Keratinocyte (primary cell): ENCODE measurements around the gene TAP2. TPM values are rescaled to one million over a fixed set of nuclear protein-coding genes. Genes with fewer than 3 reads are reported as not detected.

Experiments
- DNase-seq: peaks from one replicate; pipeline ENCODE4 v3.0.0-alpha.2; 2011; ENCODE audit warnings: low read depth, missing footprints, low spot score
- FAIRE-seq: peaks from 2 replicates; lab custom pipeline; 2011; peaks lifted over from hg19 to GRCh38; lab: Jason Lieb, UNC
- H2AFZ ChIP-seq: 2 replicates; pipeline ENCODE4 v1.6.0; 2012; ENCODE audit warnings: low read length, control low read depth, inconsistent platforms; ENCODE audit not compliant: control insufficient read depth
- H3K27ac ChIP-seq: 2 replicates; pipeline ENCODE4 v1.5.1; 2011; ENCODE audit warnings: low read length; ENCODE audit not compliant: control insufficient read depth, insufficient read depth
- H3K27me3 ChIP-seq: 3 replicates; pipeline ENCODE4 v1.6.0; 2011; ENCODE audit warnings: low read length; ENCODE audit not compliant: control insufficient read depth, insufficient read depth; ENCODE audit errors: extremely low read depth
- H3K36me3 ChIP-seq, 2 experiments: 2 replicates in 1 of 2; 3 replicates in 1 of 2; pipeline ENCODE4 v1.5.1; 2011; ENCODE audit warnings: low read length in 2 of 2, mild to moderate bottlenecking in 1 of 2; ENCODE audit not compliant: control insufficient read depth in 2 of 2, insufficient read depth in 2 of 2; ENCODE audit errors: extremely low read depth in 1 of 2
- H3K4me1 ChIP-seq: 3 replicates; pipeline ENCODE4 v1.5.1; 2011; ENCODE audit warnings: low read length; ENCODE audit not compliant: control insufficient read depth, insufficient read depth; ENCODE audit errors: extremely low read depth
- H3K4me2 ChIP-seq: 3 replicates; pipeline ENCODE4 v1.6.0; 2011; ENCODE audit warnings: low read depth, low read length; ENCODE audit not compliant: control insufficient read depth, insufficient read depth; ENCODE audit errors: extremely low read depth
- H3K4me3 ChIP-seq, 3 experiments: fragments of 200-600 bp in 1 of 3; sonication (generic) in 1 of 3; 2 replicates in 2 of 3; 3 replicates in 1 of 3; pipeline ENCODE4 v1.5.1; 2011 to 2016; ENCODE audit warnings: low read length in 3 of 3, mild to moderate bottlenecking in 3 of 3, control low read depth in 2 of 3, inconsistent platforms in 1 of 3, low read depth in 1 of 3, mixed read lengths in 1 of 3, mixed run types in 1 of 3, moderate library complexity in 1 of 3; ENCODE audit not compliant: control insufficient read depth in 2 of 3, insufficient read depth in 2 of 3; ENCODE audit errors: extremely low read depth in 1 of 3
- H3K79me2 ChIP-seq: 2 replicates; pipeline ENCODE4 v1.6.0; 2012; ENCODE audit warnings: low read length; ENCODE audit not compliant: control insufficient read depth, insufficient read depth
- H3K9ac ChIP-seq: 3 replicates; pipeline ENCODE4 v1.6.0; 2011; ENCODE audit warnings: low read length; ENCODE audit not compliant: control insufficient read depth, insufficient read depth; ENCODE audit errors: extremely low read depth
- H3K9me1 ChIP-seq: 3 replicates; pipeline ENCODE4 v1.6.0; 2011; ENCODE audit warnings: low read length; ENCODE audit not compliant: control insufficient read depth, insufficient read depth; ENCODE audit errors: extremely low read depth
- H3K9me3 ChIP-seq: 2 replicates; pipeline ENCODE4 v1.5.1; 2012; ENCODE audit warnings: low read depth, low read length; ENCODE audit not compliant: control insufficient read depth
- H4K20me1 ChIP-seq: 3 replicates; pipeline ENCODE4 v1.6.0; 2011; ENCODE audit warnings: low read length; ENCODE audit not compliant: control insufficient read depth, insufficient read depth; ENCODE audit errors: extremely low read depth
- CTCF ChIP-seq, 3 experiments: IDR thresholded peaks in 1 of 3; conservative IDR thresholded peaks in 1 of 3; optimal IDR thresholded peaks in 1 of 3; 2 replicates in 2 of 3; 3 replicates in 1 of 3; pipeline versions ENCODE3 to v1.5.1; 2011; ENCODE audit warnings: low read length in 3 of 3, mild to moderate bottlenecking in 3 of 3, moderate library complexity in 2 of 3, control low read depth in 1 of 3, inconsistent platforms in 1 of 3; ENCODE audit not compliant: insufficient read depth in 2 of 3; ENCODE audit errors: extremely low read depth in 1 of 3
- EZH2 ChIP-seq: IDR thresholded peaks from one replicate; pipeline ENCODE4 v1.6.1; 2012; ENCODE audit warnings: inconsistent platforms, mild to moderate bottlenecking, low read length, moderate library complexity
- dilution Hi-C: fragments of 300-500 bp; cut with MboI; formaldehyde crosslinking; loops from one replicate; pipeline ENCODE4 v1.7.0; 2020; ENCODE audit warnings: low sequenced_read_pairs; ENCODE audit not compliant: extremely low pct_ligation_motif_present
- polyA plus RNA-seq, 5 experiments: library from polyadenylated mRNA; depleted of rRNA in 3 of 5; stranded (reverse) in 3 of 5; stranded (forward) in 1 of 5; unstranded in 1 of 5; fragments of >200 nt; gene quantifications; 1 replicate in 1 of 5; 2 replicates in 3 of 5; 3 replicates in 1 of 5; pipeline versions ENCODE4 v1.2.1 to v1.2.3, GENCODE V29; 2011 to 2012; ENCODE audit warnings: missing spikeins in 2 of 5, low read depth in 1 of 5, low replicate concordance in 1 of 5

TAP2 gene
- polyA plus RNA-seq, 1 donor (not counting 4 experiments of a cell fraction or from before 2014, with no cell fraction given) = 50.7 TPM

DNA sequence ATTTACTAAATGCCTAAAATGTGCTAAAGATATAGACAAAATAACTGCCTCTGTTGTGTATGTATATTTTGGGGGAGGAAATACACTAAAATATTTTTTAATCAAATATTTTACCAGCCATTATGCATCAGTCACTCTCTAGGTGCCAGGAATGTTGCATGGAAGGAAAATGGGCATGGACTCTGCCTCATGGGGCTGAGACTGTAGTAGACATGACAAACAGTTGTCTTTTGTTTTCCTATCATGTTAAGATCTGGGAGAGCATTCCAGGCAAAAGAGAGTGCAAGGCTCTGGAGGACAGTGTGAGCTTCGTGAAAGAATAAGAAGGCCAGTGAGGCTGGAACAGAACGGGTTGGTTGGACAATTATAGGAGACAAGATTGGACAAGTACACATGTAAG lies 48.2 kb downstream of the TAP2 start:
- Histone ChIP-seq H2AFZ (no peak overlapping the region), H3K9me3 (no peaks in the 10 kb centered on the region), H3K9ac (no peak overlapping the region), H3K36me3 (no peaks in the 10 kb centered on the region), H3K4me1 (peaks cover 11% of the 10 kb centered on the region), H3K27ac (no peak overlapping the region), H3K4me3 (no peak overlapping the region), H3K27me3 (peaks cover 9% of the 10 kb centered on the region), H4K20me1 (no peaks in the 10 kb centered on the region), H3K79me2 (no peaks in the 10 kb centered on the region), H3K4me2 (peak overlapping the region; percentile 51), H3K9me1 (no peaks in the 10 kb centered on the region)
- no peak for TF ChIP-seq CTCF (optimal IDR thresholded peaks at IDR 0.05 in 1 of 3, IDR thresholded peaks at IDR 0.05 in 1 of 3, conservative IDR thresholded peaks at IDR 0.05 in 1 of 3; ENCODE audit: extremely low read depth in 1 of 3, insufficient read depth in 2 of 3, low read length in 3 of 3)
- no peak for TF ChIP-seq EZH2
- peak; percentile 80 for FAIRE-seq
- no peak for DNase-seq
- dilution Hi-C loops = no loop called here

Other genes with a start within 250 kb of the TAP2 start
- gene HLA-DRB1, start 248.9 kb downstream of the TAP2 start, polyA plus RNA-seq = 0.12 to 0.54 TPM (median 0.31 TPM) in 3 replicates
- gene HLA-DQA1, start 201.3 kb downstream of the TAP2 start, polyA plus RNA-seq = 0.70 TPM in 1 of 3 replicates, not detected in the others
- 37.5 to 78.0 TPM (median 40.5 TPM) in 3 replicates for gene HLA-DQB1, start 172.1 kb downstream of the TAP2 start, polyA plus RNA-seq
- gene HLA-DQA2, start 97.3 kb downstream of the TAP2 start, polyA plus RNA-seq = not detected in 3 replicates
- not detected in 3 replicates for gene HLA-DQB2, start 75.2 kb downstream of the TAP2 start, polyA plus RNA-seq
- gene HLA-DOB, start 21.7 kb downstream of the TAP2 start, polyA plus RNA-seq = 9.2 to 12.7 TPM (median 12.5 TPM) in 3 replicates
- gene PSMB8, start 5.3 kb upstream of the TAP2 start, polyA plus RNA-seq = 44.4 to 66.7 TPM (median 63.4 TPM) in 3 replicates
- 56.1 to 81.7 TPM (median 61.4 TPM) in 3 replicates for gene TAP1, start 15.0 kb upstream of the TAP2 start, polyA plus RNA-seq
- gene PSMB9, start 15.5 kb upstream of the TAP2 start, polyA plus RNA-seq = 21.3 to 29.0 TPM (median 25.4 TPM) in 3 replicates
- gene HLA-DMB, start 102.3 kb upstream of the TAP2 start, polyA plus RNA-seq = 0.13 TPM in 1 of 3 replicates, not detected in the others
- 1.9 to 4.5 TPM (median 2.6 TPM) in 3 replicates for gene HLA-DMA, start 114.4 kb upstream of the TAP2 start, polyA plus RNA-seq
- 82.9 to 171 TPM (median 121 TPM) in 3 replicates for gene BRD2, start 129.9 kb upstream of the TAP2 start, polyA plus RNA-seq
- gene HLA-DOA, start 170.9 kb upstream of the TAP2 start, polyA plus RNA-seq = 0.01 TPM in 1 of 3 replicates, not detected in the others
- 0.09 to 0.61 TPM in 2 of 3 replicates, not detected in the other for gene HLA-DPA1, start 234.9 kb upstream of the TAP2 start, polyA plus RNA-seq
- gene HLA-DPB1, start 237.3 kb upstream of the TAP2 start, polyA plus RNA-seq = 0.13 to 0.26 TPM in 2 of 3 replicates, not detected in the other